T-cell (primary cell): ENCODE measurements around the gene ATAD3A. TPM values are rescaled to one million over a fixed set of nuclear protein-coding genes. Genes with fewer than 3 reads are reported as not detected.
A peak's percentile ranks its signal among the peaks of the same experiment; 100 is the strongest.

Experiments
- ATAC-seq, 4 experiments: fragments of 200-7000 bp in 3 of 4; fragments of 150-1000 bp in 1 of 4; cut with Tn5 transposase; replicated peaks in 1 of 4; 1 replicate in 3 of 4; 2 replicates in 1 of 4; pipeline ENCODE4 v1.10.0; 2021; ENCODE audit warnings: moderate library complexity in 3 of 4, mild to moderate bottlenecking in 2 of 4, moderate number of reproducible peaks in 1 of 4
- CTCF ChIA-PET, 2 donors: fragments of 300-600 bp; sonication (Branson Sonifier 250); formaldehyde crosslinking; loops; one replicate each; lab custom pipeline; 2022; ENCODE audit warnings: antibody characterized with exemption in 2 of 2; lab: Charles Lee
- POLR2A ChIA-PET, 2 donors: fragments of 300-600 bp; sonication (Branson Sonifier 250); formaldehyde crosslinking; loops; one replicate each; lab custom pipeline; 2022; ENCODE audit warnings: antibody characterized with exemption in 2 of 2; lab: Charles Lee
- DNase-seq, 35 experiments: peaks; one replicate each; pipeline versions ENCODE4 v3.0.0 to v3.0.0-alpha.2; 2013 to 2023
- H3K27ac ChIP-seq: one replicate; pipeline ENCODE4 v1.5.1; 2013; ENCODE audit warnings: low read length
- H3K27me3 ChIP-seq, 2 experiments: replicated peaks in 1 of 2; 1 replicate in 1 of 2; 2 replicates in 1 of 2; pipeline versions ENCODE4 v1.6.1 to v1.7.0; 2013; ENCODE audit warnings: low read length in 1 of 2, mixed read lengths in 1 of 2; ENCODE audit not compliant: control insufficient read depth in 2 of 2, insufficient read depth in 2 of 2; ENCODE audit errors: extremely low read depth in 1 of 2
- H3K36me3 ChIP-seq, 2 donors: 1 replicate in 1 of 2; 2 replicates in 1 of 2; pipeline versions ENCODE4 v1.6.1 to v1.7.0; 2013; ENCODE audit warnings: low read length in 1 of 2; ENCODE audit not compliant: control insufficient read depth in 2 of 2, insufficient read depth in 1 of 2; ENCODE audit errors: extremely low read depth in 1 of 2
- H3K4me1 ChIP-seq, 2 experiments: 1 replicate in 1 of 2; 2 replicates in 1 of 2; pipeline versions ENCODE4 v1.6.1 to v1.7.0; 2013; ENCODE audit warnings: low read length in 2 of 2, mixed read lengths in 1 of 2; ENCODE audit not compliant: insufficient read depth in 2 of 2, control insufficient read depth in 1 of 2; ENCODE audit errors: extremely low read depth in 1 of 2
- H3K4me3 ChIP-seq, 2 donors: 1 replicate in 1 of 2; 2 replicates in 1 of 2; pipeline versions ENCODE4 v1.5.1 to v1.7.0; 2013; ENCODE audit warnings: mild to moderate bottlenecking in 2 of 2, low read length in 1 of 2, moderate library complexity in 1 of 2; ENCODE audit not compliant: control insufficient read depth in 1 of 2; ENCODE audit errors: extremely low read depth in 1 of 2
- H3K9me3 ChIP-seq: 2 replicates; pipeline ENCODE4 v1.7.0; 2013
- H3K27ac Mint-ChIP-seq, 2 donors: one replicate each; pipeline ENCODE4 v1.8.0; 2020 to 2021; ENCODE audit warnings: mild to moderate bottlenecking in 2 of 2, mixed read lengths in 2 of 2
- H3K27me3 Mint-ChIP-seq, 2 donors: one replicate each; pipeline ENCODE4 v1.8.0; 2021 to 2022; ENCODE audit warnings: mixed read lengths in 2 of 2
- H3K36me3 Mint-ChIP-seq: one replicate; pipeline ENCODE4 v1.8.0; 2021; ENCODE audit warnings: mixed read lengths
- H3K4me1 Mint-ChIP-seq, 3 donors: one replicate each; pipeline ENCODE4 v1.8.0; 2020 to 2022; ENCODE audit warnings: mixed read lengths in 3 of 3, mild to moderate bottlenecking in 1 of 3
- H3K4me3 Mint-ChIP-seq, 3 donors: one replicate each; pipeline ENCODE4 v1.8.0; 2020 to 2022; ENCODE audit warnings: mild to moderate bottlenecking in 3 of 3, mixed read lengths in 3 of 3, moderate library complexity in 3 of 3
- H3K9me3 Mint-ChIP-seq, 3 donors: one replicate each; pipeline ENCODE4 v1.8.0; 2020 to 2022; ENCODE audit warnings: mixed read lengths in 3 of 3
- WGBS: methylation state at CpG from one replicate; pipeline ENCODE4 v1.1.5; 2013; ENCODE audit warnings: missing lambda C conversion rate; ENCODE audit not compliant: insufficient coverage; 5-methylcytosine and 5-hydroxymethylcytosine counted together
- total RNA-seq, 35 experiments: library from RNA in 6 of 35; stranded (reverse) in 6 of 35; fragments of 120-200 nt in 1 of 35; gene quantifications; one replicate each; pipeline versions ENCODE4 v1.2.1 to v1.2.4 and lab custom pipeline; 2013 to 2026

The ATAD3A gene
- total RNA-seq, 5 donors from 2014 or later (not counting 1 experiment from before 2014, with no cell fraction given) = 24.6 to 42.5 (median 31.1) TPM

- CTCF ChIA-PET = no interaction called here
- H3K27me3 ChIP-seq = no peaks in the 10 kb centered on the region
- Mint-ChIP-seq H3K9me3 (no peaks in the 10 kb centered on the region), H3K36me3 (peaks cover 36% of the 10 kb centered on the region), H3K4me1 (peaks cover 42 to 60% (median 59%) of the 10 kb centered on the region in 3 donors), H3K27ac (no peak overlapping the region), H3K4me3 (peak overlapping the region in 1 of 3 donors; percentile 33), H3K27me3 (no peaks in the 10 kb centered on the region)
- POLR2A ChIA-PET = interaction anchor here in 1 of 2 donors (0.7 kb wide), 1 partner anchor 15 kb away, joined by 5 read pairs; no protein-coding TSS in a partner anchor
- 94% methylated on average over 10 of the region's 31 CpGs for WGBS
- no peak for ATAC-seq
- no peak overlapping the region for H3K4me3 ChIP-seq
- peaks cover 18 to 46% of the 10 kb centered on the region in 2 donors for H3K36me3 ChIP-seq
- H3K4me1 ChIP-seq = peaks cover 0 to 62% of the 10 kb centered on the region in 2 experiments
- DNase-seq = no peak
- H3K9me3 ChIP-seq = no peaks in the 10 kb centered on the region
- no peak overlapping the region for H3K27ac ChIP-seq
These were observed 55.4 kb downstream of the ATAD3A start for GRCh38 chr1:1567152-1567875.

DNA sequence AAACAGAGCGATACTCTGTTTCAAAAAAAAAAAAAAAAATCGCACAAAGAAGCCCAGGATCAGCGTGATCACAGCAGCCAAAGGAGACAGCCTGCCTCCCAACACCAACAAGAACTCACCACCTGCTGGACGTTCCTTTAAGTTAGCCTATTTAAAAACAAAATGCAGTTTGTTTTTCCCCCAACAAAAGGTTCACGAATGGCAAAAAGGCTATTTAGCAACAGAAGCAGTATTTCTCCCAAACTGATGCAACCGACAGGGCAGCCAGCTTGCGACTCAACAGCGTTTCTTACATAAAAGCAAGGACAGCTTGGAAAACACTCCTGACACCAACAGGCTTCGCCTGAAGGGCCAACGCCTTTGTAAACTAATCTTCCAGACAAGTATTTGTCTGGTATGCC, 55.9 kb downstream of the ATAD3A start:
- Mint-ChIP-seq H3K4me1 (peaks cover 43 to 65% (median 64%) of the 10 kb centered on the region in 3 donors), H3K4me3 (peak overlapping the region in 1 of 3 donors; percentile 33), H3K27ac (no peak overlapping the region), H3K36me3 (peaks cover 32% of the 10 kb centered on the region), H3K27me3 (no peaks in the 10 kb centered on the region), H3K9me3 (no peaks in the 10 kb centered on the region)
- H3K4me3 ChIP-seq = no peak overlapping the region
- 83% methylated on average over 6 of the region's 10 CpGs for WGBS
- no peaks in the 10 kb centered on the region for H3K9me3 ChIP-seq
- no peaks in the 10 kb centered on the region for H3K27me3 ChIP-seq
- POLR2A ChIA-PET = interaction anchor here in 1 of 2 donors (0.7 kb wide), 1 partner anchor 15 kb away, joined by 5 read pairs; no protein-coding TSS in a partner anchor
- H3K36me3 ChIP-seq = peaks cover 13 to 41% of the 10 kb centered on the region in 2 donors
- no peak for DNase-seq
- CTCF ChIA-PET = no interaction called here
- peaks cover 3 to 68% of the 10 kb centered on the region in 2 experiments for H3K4me1 ChIP-seq
- no peak overlapping the region for H3K27ac ChIP-seq
- no peak for ATAC-seq

- H3K4me3 Mint-ChIP-seq = no peak overlapping the region
- ATAC-seq = no peak
- POLR2A ChIA-PET = no interaction called here
- H3K27ac Mint-ChIP-seq = peak overlapping the region in 1 of 2 donors; percentile 22
- Histone ChIP-seq H3K4me3 (no peak overlapping the region), H3K4me1 (peaks cover 9 to 75% of the 10 kb centered on the region in 2 experiments), H3K9me3 (no peaks in the 10 kb centered on the region), H3K27ac (no peak overlapping the region), H3K36me3 (peaks cover 8 to 26% of the 10 kb centered on the region in 2 donors), H3K27me3 (no peaks in the 10 kb centered on the region)
- CTCF ChIA-PET = interaction anchor here in 1 of 2 donors (0.8 kb wide), 1 partner anchor 45 kb away, joined by 3 read pairs; no protein-coding TSS in a partner anchor
- no peaks in the 10 kb centered on the region for H3K27me3 Mint-ChIP-seq
- no peaks in the 10 kb centered on the region for H3K9me3 Mint-ChIP-seq
- no peak for DNase-seq
- peaks cover 24% of the 10 kb centered on the region for H3K36me3 Mint-ChIP-seq
- WGBS = no CpG with 5 or more reads among the region's 7 CpGs
- H3K4me1 Mint-ChIP-seq = peaks cover 50 to 70% (median 67%) of the 10 kb centered on the region in 3 donors
These were observed 57.4 kb downstream of the ATAD3A start for GRCh38 chr1:1569341-1569740.

DNA sequence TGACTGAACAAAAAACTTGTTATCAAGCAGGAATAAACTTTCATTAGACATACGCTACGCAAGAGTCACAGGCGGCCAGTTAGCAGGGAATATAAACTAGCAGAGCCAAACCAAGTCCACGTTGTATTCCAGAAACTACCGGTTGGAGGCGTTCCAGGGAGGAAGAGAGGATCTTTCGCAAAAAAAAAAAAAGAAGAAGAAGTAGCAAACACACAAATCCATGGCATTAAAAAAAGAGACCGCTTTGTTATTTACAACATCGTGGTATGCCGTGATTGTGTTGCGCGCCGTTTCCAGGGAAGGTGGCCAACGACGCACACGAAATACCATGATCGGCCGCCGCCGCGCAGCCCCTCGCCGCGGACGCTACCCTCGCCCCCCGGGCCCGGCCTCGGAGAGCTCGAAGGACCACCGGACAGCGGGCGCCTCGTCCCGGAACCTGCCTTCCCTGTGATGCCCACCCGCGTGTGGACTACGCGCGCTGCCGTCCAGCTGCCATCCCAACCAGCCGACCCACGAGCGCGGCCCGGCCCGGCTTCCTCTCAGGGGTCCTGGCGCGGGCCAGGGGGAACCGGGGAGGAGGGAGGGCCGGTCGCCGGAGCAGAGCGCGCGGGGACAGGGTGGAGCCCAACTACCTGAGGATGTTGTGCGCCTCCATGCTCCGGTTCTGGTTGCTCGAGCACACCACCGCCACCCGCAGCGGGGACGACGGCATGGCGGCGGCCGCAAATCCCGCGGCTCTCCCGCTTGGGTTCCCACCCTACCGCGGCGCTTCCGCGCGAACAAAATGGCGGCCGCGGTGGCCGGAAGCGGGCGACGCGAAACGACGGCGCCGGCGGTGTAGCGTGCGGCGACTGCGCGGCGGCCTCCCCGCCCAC, 62.1 kb downstream of the ATAD3A start:
- Histone ChIP-seq H3K4me3 (peak overlapping the region; percentile 82 to 89), H3K27me3 (peaks cover 0 to 7% of the 10 kb centered on the region in 2 experiments), H3K9me3 (no peaks in the 10 kb centered on the region), H3K4me1 (peaks cover 12 to 53% of the 10 kb centered on the region in 2 experiments), H3K27ac (peak overlapping the region; percentile 98), H3K36me3 (peaks cover 0 to 9% of the 10 kb centered on the region in 2 donors)
- H3K36me3 Mint-ChIP-seq = peaks cover 9% of the 10 kb centered on the region
- under 1% methylated on average over 89 of the region's 96 CpGs for WGBS
- peak overlapping the region; percentile 90 to 96 (median 95) for H3K4me3 Mint-ChIP-seq
- H3K27ac Mint-ChIP-seq = peak overlapping the region; percentile 94 to 97
- H3K9me3 Mint-ChIP-seq = no peaks in the 10 kb centered on the region
- ATAC-seq (peak; percentile 84 to 85 (median 84)), DNase-seq (peak in 28 of 35 experiments; percentile 49 to 88 (median 68))
- H3K4me1 Mint-ChIP-seq = peaks cover 39 to 50% (median 41%) of the 10 kb centered on the region in 3 donors
- H3K27me3 Mint-ChIP-seq = no peaks in the 10 kb centered on the region
- POLR2A ChIA-PET = no interaction called here
- CTCF ChIA-PET = interaction anchor here in 1 of 2 donors (0.6 to 0.7 kb wide), 2 partner anchors 27 to 63 kb away, joined by 3 read pairs; no protein-coding TSS in a partner anchor

GRCh38 chr1:1574721-1575537, 63.0 kb downstream of the ATAD3A start, which contains the start of gene SSU72:
Gene SSU72, minus strand, starts transcription at chr1:1574863. Its CDS starts 306 bp downstream, at chr1:1574557.
- CTCF ChIA-PET = no interaction called here
- Mint-ChIP-seq H3K9me3 (no peaks in the 10 kb centered on the region), H3K27me3 (no peaks in the 10 kb centered on the region), H3K4me1 (peaks cover 31 to 42% (median 33%) of the 10 kb centered on the region in 3 donors), H3K4me3 (peak within 1 kb of the TSS; percentile 90 to 96 (median 95)), H3K36me3 (peaks cover 8% of the 10 kb centered on the region), H3K27ac (peak within 1 kb of the TSS; percentile 99)
- Histone ChIP-seq H3K9me3 (no peaks in the 10 kb centered on the region), H3K27ac (peak within 1 kb of the TSS; percentile 98), H3K4me1 (peaks cover 12 to 46% of the 10 kb centered on the region in 2 experiments), H3K4me3 (peak within 1 kb of the TSS; percentile 82 to 89), H3K36me3 (peaks cover 0 to 4% of the 10 kb centered on the region in 2 donors), H3K27me3 (peaks cover 0 to 8% of the 10 kb centered on the region in 2 experiments)
- DNase-seq (peak; percentile 83 to 97 (median 91)), ATAC-seq (peak; percentile 85 to 90 (median 86))
- WGBS = 1% methylated on average over 85 of the region's 87 CpGs
- POLR2A ChIA-PET = no interaction called here
